22Rv1 (cell line): ENCODE data around the gene RTP5.
A peak's percentile ranks its signal among the peaks of the same experiment; 100 is the strongest.

Experiments
- CTCF ChIP-seq: fragments of 450-650 bp; IDR thresholded peaks from 2 replicates; pipeline ENCODE4 v1.5.1; 2017; ENCODE audit warnings: mild to moderate bottlenecking
- ZFX ChIP-seq: fragments of 450-650 bp; IDR thresholded peaks from 2 replicates; pipeline ENCODE4 v1.6.1; 2017; ENCODE audit warnings: antibody characterized with exemption, borderline replicate concordance

GRCh38 chr2:241844066-241844728 is 25.3 kb upstream of the RTP5 start:
- TF ChIP-seq CTCF, result 0 out of 2 replicates have a peak, but pooled peaks have one; percentile 1
- TF ChIP-seq ZFX, result no peak
